ENCODE results near the gene PRKAR2A.

GRCh38 chr3:48770192-48770502 is 77.5 kb downstream of the PRKAR2A start:
- no peak for TF ChIP-seq EZH2 (IDR thresholded peaks at IDR 0.05; ENCODE audit: borderline replicate concordance, control insufficient read depth, low read depth, low read length)
- no peak for TF ChIP-seq HDAC6 (IDR thresholded peaks at IDR 0.05; ENCODE audit: unreplicated experiment)
- TF ChIP-seq HDAC2 (IDR thresholded peaks at IDR 0.05), result no peak
- TF ChIP-seq EED (IDR thresholded peaks at IDR 0.05; ENCODE audit: low read depth), result no peak
- no peak for TF ChIP-seq E4F1 (IDR thresholded peaks at IDR 0.05; ENCODE audit: borderline replicate concordance, partially characterized antibody)
- no peak for TF ChIP-seq REST (IDR thresholded peaks at IDR 0.05; ENCODE audit: low read depth, low read length)
- TF ChIP-seq NBN (IDR thresholded peaks at IDR 0.05), result no peak
- TF ChIP-seq NFYA (IDR thresholded peaks at IDR 0.05; ENCODE audit: borderline replicate concordance, low read depth, low read length), result no peak
- TF ChIP-seq POLR2A (IDR thresholded peaks at IDR 0.05; ENCODE audit: low read depth, low read length), result no peak
- no peak for TF ChIP-seq POLR2AphosphoS5 (IDR thresholded peaks at IDR 0.05; ENCODE audit: low read length)
- TF ChIP-seq E2F4 (IDR thresholded peaks at IDR 0.05; ENCODE audit: low read depth, low read length), result no peak
- no peak for TF ChIP-seq CHD1 (IDR thresholded peaks at IDR 0.05; ENCODE audit: low read depth, low read length)
